HG02798 (cell line): ENCODE data around the gene TEX9.
A peak's percentile ranks its signal among the peaks of the same experiment; 100 is the strongest.

Source experiments
- ATAC-seq: cut with Tn5 transposase; IDR thresholded peaks from one replicate; pipeline ENCODE4 v1.9.1; 2021; ENCODE audit warnings: mild to moderate bottlenecking; ENCODE audit not compliant: unreplicated experiment, poor library complexity

Gene TEX9

DNA sequence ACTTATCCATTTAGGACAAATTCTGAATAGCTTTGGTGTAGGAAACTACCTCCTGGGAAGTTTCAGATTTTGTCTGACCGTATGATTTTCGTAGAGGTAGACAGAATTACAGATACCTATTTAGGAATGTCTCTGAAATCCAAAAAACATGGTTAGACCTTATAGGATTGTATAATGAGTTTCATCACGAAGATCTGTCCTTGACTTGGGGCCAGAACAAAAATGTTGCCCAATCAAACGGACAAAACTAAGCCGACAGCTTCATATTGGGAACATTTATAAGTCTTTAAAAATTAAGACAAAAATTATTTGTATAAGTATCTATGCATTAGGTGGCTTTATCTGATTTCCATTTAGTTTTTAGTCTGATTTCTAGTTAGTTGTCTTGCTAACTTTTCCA, 67.1 kb downstream of the TEX9 start:
- no peak for ATAC-seq

DNA sequence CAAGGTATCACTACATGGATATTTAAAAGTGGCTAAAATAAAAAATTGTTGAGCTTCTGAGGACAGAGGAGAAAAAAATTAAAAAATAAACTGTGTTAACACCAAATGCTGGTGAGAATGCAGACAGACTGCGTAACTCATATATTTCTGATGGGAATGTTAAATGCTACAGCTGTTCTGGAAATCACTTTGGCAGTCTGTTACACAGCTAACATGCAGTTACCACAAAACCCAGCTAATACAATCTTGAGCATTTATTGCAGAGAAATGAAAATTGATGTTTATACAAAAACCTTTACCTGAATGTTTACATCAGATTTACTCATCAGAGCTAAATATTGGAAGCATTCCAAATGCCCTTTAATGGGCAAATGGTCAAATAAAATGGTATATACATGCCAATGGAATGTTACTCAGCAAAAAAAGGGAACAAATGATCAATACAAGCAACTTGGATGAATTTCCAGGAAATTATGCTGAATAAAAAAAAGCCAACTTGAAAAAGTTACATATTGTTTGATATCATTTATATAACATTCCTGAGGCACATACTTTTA, 75.1 kb downstream of the TEX9 start:
- ATAC-seq, result no peak

DNA sequence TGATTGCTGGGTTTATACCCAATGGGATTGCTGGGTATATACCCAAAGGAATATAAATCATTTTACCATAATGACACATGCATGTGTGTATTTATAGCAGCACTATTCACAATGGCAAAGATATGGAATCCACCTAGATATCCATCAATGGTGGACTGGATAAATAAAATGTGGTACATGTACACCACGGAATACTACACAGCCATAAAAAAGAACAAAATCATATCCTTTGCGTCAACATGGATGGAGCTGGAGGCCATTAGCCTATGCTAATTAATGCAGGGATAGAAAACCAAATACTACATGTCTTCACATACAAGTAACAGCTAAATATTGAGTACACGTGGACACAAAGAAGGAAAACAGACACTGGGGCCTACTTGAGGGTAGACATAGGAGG, 77.1 kb downstream of the TEX9 start:
- ATAC-seq, result no peak

DNA sequence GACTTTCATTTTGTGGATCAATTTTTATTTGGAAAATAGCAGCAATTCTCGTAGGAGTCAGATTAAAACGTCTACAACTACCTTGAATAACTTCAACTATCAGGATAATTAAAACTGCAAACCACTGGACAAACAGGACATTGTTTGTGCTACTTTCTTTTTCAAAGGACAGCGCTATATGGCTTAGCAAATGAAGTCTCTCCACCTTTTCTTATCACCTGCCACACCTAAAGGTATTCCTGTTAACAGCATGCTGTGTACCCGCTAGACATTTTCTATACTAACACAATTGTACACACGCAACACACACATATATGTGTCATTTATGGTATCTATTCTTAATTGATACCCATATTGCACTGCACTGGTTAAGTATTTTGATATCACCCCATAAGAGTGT, 80.5 kb downstream of the TEX9 start:
- no peak for ATAC-seq

DNA sequence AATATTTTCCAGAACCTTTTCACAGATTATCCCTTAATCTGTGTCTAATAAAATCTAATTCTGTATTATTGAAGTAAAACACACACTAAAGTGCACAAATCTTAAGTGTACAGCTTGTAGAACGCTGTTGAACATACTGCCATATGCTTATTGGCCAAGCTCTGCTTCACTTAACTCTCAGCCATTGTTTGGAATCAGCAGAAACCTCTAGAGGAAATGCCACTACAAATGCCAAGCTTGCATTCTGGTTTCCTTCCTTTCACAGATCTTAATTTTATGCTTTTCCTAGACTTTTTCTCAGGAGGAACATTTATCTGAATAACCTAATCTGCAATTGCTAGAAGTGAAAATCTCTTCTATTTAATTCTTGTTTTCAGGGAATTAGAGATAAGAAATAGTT, 89.6 kb downstream of the TEX9 start:
- ATAC-seq, result no peak

DNA sequence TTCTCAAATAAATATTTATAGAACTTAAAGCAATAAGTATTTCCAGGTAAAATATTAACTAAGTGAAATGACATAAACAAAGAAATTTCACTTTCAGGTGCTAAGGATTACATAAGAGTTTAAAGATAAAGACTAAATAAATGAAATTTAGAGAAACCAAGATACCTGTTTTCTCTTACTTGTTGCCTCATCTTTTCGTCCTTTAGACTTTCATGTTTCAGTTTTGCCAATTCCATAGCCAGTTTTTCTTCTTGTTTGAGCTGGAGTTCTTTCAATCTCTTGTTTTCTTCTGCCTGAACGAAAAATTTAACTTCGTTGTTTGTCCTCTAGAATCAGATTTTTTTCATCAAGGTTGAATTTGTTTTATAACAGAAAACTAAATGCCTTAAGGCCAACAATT, 91.0 kb downstream of the TEX9 start:
- no peak for ATAC-seq

DNA sequence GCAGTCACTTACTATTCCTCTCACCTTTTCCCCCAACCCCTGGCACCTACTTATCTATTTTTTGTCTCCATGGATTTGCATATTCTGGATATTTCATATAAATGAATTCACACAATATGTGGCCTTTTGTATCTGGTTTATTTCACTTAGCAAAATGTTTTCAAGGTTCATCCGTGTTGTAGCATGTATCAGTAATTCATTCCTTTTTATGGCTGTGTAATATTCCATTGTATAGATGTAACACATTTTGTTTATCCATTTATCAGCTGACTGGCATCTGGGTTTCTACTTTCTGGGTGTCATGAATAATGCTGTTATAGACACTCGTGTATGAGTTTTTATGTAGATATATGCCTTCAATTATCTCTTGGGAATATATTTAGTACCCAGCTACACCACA, 93.9 kb downstream of the TEX9 start:
- no peak for ATAC-seq

DNA sequence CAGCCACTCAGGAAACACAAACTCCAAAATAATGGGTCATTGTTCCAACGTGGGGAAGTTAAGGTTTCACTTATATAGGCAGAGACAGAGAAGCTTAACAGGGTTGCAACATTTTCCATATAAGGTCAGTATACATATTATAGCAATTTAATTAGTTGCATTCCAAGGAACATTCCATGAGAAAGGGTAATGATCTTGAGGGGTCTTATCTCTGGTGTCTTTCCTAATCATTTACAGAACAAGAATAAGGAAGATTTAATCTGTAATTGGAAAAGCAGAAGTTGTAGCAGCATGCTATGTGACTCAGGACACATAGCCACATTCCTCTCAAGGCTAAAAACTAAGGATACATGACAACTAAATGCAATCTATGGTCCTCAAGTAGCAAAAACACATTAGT, 94.8 kb downstream of the TEX9 start:
- no peak for ATAC-seq

DNA sequence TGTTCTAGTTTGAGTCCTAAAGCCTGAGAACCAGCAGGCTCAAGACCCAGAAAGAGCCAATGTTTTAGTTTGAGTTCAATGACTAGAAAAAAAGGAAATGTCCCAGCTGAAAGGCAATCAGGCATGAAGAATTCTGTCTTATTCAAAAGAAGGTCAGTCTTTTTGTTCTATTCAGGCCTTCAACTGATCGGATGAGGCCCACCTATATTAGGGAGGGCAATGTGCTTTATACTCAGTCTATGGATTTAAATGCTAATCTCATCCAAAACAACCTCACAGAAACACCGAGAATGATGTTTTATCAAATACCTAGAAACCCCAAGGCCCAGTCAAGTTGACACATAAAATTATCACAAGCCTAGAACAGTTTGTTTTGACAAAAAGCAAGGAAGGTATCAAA, 95.7 kb downstream of the TEX9 start:
- no peak for ATAC-seq

DNA sequence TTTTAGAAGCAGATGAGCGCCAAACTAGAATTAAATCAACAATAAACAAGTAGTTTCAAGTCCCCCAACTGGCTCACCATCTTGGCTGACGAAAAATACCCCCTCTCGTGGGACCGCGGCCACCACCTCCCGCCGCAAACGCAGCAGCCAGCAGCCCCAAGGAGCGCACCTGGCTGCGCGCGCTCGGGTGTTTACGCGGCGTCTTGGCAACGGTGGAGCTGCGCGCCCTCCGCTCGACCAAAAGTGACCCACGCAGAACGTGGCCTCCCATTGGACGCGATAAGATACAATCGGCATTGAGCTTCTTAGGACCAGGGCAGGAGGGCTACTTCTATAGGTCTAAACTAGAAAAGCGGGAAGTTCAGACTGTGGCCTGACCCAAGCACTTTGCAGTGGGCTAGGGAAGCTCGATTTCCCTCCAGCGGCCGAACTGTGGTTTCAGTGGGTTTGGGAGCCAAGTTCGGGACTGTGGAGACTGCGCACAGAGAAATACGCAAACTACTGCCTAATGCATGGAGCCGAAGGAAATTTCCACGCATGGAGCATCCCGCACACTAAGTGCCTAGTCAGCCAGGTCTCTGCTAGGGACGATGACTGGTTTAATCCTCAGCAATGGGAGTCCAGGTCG, 99.8 kb downstream of the TEX9 start, which contains the start of gene MNS1:
Gene MNS1 (minus strand): TSS at position 245 of the 628 bp plus-strand sequence. CDS start 165 bp downstream, at position 80.
- ATAC-seq, result peak; percentile 100

DNA sequence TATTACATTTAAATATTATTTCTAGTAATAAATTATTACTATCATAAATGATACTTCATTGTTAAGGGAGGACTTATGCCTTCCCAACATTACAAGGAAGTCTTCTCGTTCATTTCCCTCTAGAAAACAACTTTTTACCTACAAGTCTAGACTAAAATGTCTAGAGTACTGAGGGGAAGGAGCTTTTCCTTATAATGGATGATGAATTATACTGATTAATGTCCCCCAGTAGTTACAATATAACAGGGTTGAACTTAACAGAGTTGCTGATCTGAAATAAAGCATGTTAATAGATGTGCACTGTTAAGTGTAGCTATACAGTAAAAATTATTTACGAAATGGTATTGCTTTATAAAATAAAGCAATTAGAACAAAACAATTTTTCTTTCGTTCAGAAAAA, 102.4 kb downstream of the TEX9 start:
- no peak for ATAC-seq

DNA sequence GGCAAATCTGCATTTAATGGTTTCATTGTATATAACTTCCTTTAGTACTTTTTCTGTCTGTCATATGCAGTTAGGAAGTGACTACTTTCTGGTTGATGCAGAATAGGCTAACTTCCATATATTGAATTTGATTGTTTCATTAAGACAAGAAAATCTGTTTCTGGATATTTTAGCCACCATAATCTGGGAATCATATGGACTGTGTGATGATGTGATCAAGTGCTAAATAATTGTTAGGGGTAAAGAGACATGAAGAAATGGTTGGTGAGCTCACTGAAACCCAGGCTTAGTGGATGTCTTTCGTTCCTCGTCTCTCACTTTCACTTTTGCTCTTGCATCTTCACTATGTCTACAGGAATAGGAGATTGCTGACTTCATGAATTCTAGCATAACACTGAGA, 103.2 kb downstream of the TEX9 start:
- ATAC-seq, result peak; percentile 40

DNA sequence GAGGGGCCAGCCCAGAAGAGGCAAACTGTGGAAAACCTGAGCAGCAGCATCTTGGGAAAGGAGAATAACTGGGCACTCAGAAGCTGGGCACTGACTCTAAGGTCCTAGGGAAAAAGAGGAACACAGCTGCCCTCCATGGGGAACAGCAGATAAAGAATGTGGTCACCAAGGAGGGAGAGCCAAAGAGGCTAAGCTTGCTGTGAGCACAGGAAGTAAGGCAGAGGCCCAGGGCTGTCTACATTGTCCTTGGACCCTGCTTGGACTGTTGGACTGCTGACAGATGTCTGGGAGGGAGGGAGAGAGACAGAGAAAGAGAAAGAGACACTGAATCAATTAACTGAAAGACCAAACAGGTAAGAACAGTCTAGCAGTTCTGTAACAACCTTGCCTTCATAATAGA, 104.3 kb downstream of the TEX9 start:
- no peak for ATAC-seq

DNA sequence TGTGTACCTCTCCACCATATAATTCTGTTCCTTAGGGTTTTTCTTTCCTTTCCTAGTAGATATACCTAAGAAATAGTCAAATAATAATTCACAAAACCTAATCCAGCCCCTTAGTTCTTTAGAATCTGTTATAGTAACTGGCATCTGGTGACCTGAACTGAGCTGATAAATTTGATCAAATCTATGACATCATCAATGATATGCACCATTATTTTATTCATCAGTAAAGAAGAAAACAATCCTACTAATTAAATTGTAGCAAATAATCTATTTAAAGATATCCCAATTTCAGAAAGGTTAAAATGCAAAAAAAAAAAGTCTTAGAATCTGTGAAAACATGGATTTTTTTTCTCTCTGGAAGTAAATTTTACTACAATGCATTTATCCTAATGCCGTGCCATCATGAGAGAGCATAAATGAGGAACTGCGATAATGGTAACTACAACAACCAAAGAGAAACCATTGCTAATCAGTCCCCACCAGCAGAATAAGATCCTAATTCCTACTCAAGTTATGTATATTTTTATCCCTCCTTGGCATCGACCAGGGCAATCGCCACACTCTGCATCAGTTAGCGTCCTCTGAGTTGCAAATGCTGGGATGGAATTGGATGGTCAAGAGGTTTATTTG, 106.3 kb downstream of the TEX9 start:
- ATAC-seq, result no peak

DNA sequence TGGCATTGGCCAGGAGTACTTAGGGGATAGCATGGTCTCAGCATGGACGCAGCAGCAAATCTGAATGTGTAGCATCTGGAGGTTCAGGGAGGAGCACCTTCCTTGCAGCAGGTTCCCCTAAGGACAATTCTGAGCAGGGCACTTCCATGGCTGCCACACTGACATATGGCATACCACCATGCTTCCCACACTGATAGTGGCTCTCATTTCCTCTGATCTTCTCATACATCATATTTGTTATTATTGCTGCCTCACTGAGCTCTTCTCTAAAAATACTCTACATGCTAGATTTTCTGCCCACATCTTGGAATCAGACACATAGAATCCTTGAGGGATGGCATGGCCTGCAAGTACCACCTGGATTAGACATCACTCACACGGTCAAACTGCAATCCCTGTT, 107.1 kb downstream of the TEX9 start:
- no peak for ATAC-seq

DNA sequence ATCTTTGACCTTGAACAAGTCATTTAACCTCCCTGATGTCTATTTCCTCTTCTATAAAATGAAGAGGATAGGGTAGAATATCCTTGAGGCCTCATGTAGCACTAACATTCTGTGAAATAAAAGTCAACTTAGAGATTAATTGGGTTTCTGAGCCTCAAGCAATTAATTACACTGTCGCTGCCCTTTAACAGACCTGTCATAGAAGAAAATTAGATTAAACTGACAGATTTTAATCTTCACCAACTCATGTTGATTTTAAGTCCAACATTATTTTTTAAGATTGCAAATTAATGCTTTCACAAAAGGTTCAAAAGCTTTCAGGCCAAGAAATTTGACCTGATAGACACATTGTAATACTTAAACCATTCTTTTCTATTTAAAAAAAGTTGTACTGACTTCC, 107.8 kb downstream of the TEX9 start:
- no peak for ATAC-seq

DNA sequence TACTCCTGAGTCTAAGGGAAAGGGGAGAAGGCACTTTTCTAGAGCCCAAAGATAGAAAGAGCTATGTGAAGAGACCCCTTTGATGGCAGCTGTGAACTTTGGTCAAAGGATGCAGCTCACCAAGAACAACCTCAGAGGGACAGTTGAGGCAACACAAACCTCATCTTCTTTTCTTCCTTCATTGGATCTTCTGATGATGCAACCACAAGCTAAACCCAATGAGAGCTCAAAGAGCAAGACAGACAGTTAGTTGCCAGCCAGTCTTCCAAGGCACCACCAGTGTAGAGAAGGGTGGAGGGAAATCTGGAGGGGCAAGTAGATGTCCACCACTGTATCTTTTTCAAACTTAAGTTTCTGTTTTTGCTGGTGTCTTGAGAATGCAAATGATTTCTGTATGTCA, 110.1 kb downstream of the TEX9 start:
- ATAC-seq, result no peak
